ENCODE results near the gene STARD8.
"Not testable (repeated sequence)": the region's sequence is repeated elsewhere in the genome, so short reads cannot be mapped to it uniquely, and the experiment has no call there.

The STARD8 gene

GRCh38 chrX:68719181-68719903 is 71.9 kb downstream of the STARD8 start:
- no peak for DNase-seq

DNA sequence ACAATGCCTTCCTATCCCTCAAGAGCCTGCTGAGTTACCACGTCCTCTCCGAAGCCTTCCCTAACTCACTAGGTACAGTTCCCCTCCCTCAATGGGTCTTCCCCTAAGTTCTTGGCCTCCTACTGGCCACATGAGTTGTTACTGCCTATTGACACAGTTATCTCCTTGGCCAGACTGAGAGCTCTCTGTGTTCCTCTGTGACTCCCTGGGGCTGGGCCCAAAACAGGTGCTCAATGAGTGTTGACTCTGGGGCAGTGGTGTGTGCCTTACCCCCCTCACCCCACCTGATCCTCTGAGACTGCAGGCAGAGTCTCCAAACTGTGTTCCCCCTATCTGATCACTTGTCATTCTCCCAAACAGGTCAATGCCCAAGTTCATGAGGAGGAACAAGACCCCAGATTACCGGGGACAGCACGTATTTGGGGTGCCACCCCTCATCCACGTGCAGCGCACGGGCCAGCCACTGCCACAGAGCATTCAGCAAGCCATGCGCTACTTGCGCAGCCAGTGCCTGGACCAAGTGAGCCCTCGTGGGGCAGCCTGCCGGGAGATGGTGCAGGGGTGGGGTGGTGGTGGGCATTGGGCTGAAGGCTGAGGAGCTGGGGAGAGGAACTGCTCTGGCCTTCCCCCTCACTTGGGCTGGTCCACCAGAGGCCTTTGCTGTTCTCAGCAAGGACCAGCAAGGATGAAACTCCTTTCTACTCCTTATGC is 72.6 kb downstream of the STARD8 start:
- DNase-seq: no peak

DNA sequence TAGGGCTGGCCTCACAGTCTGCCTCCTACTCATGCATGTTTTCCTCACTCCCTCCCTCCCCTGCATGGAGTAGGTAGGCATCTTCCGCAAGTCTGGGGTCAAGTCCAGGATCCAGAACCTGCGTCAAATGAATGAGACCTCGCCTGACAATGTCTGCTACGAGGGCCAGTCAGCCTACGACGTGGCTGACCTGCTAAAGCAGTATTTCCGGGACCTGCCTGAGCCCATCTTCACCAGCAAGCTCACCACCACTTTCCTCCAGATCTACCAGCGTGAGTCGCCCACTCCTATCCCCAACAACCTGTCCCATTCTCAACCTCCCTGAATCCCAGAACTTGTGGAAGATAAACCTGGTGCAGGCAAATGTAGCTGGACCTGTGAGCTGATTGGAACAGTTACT is 73.4 kb downstream of the STARD8 start:
- no peak for DNase-seq

- DNase-seq: no peak
Observed at GRCh38 chrX:68721546-68721945, 74.1 kb downstream of the STARD8 start.

DNA sequence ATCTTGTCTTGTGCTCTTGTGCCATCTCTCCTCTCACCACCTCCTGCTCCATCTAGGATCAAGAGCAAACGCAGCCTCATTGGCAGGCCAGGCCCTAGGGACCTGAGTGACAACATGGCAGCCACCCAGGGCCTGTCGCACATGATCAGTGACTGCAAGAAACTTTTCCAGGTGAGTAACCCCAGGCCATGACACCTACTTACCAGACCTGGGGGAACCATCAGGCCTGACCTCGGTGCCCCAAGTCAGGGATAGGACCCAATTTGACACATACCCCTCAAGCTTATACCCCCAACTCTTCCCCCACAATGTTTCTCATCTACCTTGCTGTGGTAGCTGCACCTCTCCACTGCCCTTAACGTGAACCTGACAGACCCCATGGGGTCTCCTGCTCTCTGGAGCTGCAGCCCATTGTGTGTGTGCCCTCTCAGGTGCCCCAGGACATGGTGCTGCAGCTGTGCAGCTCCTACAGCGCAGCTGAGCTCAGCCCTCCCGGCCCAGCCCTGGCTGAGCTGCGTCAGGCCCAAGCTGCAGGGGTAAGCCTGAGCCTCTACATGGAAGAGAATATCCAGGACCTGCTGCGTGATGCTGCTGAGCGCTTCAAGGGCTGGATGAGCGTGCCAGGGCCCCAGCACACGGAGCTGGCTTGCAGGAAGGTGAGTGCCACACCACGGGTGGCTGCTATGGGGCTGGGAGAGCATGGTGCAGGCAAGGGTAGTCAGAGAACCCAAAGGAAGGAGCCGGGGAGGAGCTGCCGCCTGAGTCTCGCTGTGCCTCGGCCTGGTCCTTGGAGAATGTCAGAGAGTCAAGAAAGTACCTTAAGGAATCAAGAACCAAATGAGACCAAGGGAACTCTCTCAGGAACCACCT is 74.8 kb downstream of the STARD8 start:
- no peak for DNase-seq

- DNase-seq: no peak
Observed at GRCh38 chrX:68723491-68724155, 76.2 kb downstream of the STARD8 start.

DNA sequence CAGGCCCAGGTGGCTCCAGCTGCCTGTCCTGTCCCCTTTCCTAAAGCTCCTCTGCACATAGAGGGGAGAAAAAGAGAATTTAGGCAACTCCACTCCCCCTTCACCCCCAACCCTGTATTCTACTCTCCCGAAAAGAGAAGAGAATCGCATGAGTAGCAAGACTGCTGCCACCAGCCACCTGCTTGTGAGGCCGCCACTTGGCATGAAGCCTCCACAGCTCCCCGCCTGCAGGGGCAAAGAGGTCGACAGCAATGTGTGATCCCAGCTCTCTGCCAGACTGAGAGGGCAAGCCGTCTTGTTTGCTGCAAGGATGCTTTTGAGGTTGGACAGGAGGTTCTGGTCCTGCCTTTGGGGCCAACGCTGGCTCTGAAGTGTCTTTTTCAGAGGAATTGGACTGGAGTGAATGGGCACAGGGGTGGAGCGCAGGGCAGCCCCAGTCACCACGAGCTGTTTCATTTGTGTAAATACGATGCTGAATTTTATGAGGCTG is 77.1 kb downstream of the STARD8 start:
- DNase-seq: no peak

DNA sequence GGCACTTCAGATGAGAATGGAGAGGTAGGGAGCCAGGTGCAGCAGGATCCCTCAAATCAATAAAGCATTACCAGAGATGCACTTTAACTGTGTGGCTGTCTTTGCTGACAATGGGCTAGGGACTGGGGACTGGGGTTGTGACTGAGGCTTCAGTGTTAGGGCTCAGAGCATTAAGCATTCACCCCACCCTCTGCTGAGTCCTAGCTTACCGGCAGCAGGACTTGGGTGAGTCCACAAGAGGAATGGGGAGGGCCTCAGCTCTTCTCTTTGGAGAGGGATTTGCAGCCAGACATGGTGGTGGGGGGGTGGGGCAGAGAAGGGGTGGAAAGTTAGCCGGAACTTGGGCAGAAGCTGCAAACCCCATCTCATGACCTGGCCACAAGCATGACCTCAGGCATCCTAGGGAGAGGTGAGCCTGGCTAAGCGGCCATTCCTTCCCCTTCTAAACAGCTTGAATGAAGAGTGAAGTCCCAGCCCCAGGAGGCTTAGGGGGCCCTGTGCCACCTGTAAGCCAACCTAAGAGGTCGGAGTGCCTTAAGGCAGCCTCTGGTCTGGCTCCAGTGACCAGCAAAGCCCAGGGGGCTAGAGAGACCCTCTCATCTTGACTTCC is 78.4 kb downstream of the STARD8 start:
- no peak for DNase-seq

DNA sequence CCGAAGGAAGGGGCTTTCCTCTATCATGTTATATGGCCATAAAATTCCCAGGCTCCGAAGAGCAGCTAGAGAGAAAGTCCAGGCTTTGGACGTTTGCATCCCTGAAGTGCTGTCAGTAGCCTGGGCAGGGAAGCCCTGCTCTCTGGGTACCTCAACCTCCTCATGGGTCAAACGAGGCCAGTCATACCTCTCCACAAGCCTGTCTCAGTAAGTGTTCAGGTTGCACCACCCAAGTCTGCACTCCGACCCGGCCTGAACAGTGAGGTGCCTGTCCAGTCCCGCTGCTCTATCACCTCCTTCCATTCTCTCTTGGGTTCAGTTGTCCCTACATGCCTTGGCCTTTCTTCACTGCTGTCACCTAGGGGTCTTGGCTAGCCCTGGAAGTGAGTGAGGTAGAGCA is 78.9 kb downstream of the STARD8 start:
- no peak for DNase-seq

GRCh38 chrX:68727696-68728095 is 80.2 kb downstream of the STARD8 start:
- DNase-seq: no peak

- DNase-seq: no peak
Observed at GRCh38 chrX:68728186-68728585, 80.7 kb downstream of the STARD8 start.

DNA sequence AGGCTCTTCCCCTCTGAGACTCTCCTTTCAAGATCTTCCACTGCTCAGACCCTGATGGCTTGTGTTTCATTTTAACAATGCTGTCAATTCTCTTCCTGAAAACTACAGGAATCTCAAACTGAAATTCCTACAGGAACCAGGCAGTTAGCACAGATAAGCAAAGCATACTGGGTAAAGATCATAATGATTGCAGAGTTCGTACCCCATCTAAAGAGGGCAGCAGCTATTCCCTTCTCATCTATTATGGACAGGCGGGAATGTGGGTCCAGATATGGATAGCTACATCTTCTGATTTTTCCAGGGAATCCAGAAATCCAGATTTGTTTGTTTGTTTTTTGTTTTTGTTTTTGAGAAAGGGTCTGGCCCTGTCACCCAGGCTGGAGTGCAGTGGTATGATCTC is 83.8 kb downstream of the STARD8 start:
- no peak for DNase-seq

GRCh38 chrX:68732906-68733493 is 85.5 kb downstream of the STARD8 start:
- DNase-seq: no peak

DNA sequence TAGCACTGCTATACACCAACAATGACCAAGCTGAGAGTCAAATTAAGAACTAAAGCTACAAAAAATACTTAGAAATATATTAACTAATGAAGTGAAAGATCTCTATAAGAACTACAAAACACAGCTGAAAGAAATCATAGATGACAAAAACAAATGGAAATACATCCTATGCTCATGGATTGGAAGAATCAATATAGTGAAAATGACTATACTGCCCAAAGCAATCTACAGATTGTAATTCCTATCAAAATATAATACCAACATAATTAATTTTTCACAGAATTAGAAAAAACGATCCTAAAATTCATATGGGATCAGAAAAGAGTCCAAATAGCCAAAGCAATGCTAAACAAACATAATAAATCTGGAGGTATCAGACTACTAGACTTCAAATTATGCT is 87.8 kb downstream of the STARD8 start:
- DNase-seq: no peak

DNA sequence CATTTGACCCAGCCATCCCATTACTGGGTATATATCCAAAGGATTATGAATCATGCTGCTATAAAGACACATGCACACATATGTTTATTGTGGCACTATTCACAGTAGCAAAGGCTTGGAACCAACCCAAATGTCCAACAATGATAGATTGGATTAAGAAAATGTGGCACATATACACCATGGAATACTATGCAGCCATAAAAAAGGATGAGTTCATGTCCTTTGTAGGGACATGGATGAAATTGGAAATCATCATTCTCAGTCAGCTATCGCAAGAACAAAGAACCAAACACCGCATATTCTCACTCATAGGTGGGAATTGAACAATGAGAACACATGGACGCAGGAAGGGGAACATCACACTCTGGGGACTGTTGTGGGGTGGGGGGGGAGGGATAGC is 94.4 kb downstream of the STARD8 start:
- not testable (repeated sequence) for DNase-seq

DNA sequence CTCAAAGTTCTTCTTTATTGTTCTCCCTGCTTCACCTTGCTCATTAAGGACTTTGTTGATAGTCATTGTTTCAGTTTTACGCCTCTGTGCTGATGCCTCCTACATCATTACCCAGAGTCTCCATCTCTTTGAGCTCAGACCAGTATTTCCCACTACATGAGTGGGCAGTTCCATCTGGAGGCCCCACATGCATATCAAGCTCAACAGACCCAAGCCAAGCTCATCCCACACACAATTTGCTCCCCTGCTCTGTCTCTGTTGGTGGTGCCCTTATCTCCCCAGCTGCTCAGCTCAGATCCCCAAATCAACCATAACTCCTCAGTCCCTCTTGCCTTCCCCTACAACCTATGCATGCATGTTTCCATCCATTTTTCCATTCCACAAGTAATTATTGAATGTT is 96.3 kb downstream of the STARD8 start:
- DNase-seq: no peak

DNA sequence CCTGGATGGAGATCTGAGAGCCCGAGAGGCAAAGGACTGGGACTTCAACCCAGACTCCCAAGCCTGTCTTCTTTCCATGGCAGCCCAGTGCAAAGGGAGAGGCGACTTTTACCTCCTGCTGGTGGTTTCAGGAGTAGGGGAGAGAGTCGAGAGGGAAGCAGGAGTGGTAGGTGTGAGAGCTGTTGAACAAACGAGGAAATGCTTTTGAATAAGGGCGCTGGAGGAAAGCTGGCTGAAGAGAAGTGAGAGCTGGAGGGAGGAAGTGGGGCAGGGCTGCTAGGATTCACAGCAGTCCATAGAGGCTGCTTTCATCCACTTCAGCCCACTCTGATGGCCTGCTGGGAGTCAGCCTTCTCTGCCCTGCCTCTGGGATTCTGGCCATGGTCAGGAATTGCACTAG is 99.5 kb downstream of the STARD8 start:
- no peak for DNase-seq

- no peak for DNase-seq
Observed at GRCh38 chrX:68748030-68748429, 100.6 kb downstream of the STARD8 start.

- DNase-seq: no peak
Observed at GRCh38 chrX:68749426-68749825, 102.0 kb downstream of the STARD8 start.

GRCh38 chrX:68750316-68750715 is 102.8 kb downstream of the STARD8 start:
- no peak for DNase-seq

- no peak for DNase-seq
Observed at GRCh38 chrX:68751372-68751771, 103.9 kb downstream of the STARD8 start.

GRCh38 chrX:68753218-68753617 is 105.8 kb downstream of the STARD8 start:
- DNase-seq: no peak
